IPS-20b (cell line): ENCODE results near the gene EPB41L5.
"Not testable (repeated sequence)": the region's sequence is repeated elsewhere in the genome, so short reads cannot be mapped to it uniquely, and the experiment has no call there.

Source experiments
- H3K27ac ChIP-seq: one replicate; pipeline ENCODE4 v1.5.1; 2013; ENCODE audit warnings: low read length
- H3K27me3 ChIP-seq: 2 replicates; pipeline ENCODE4 v1.6.1; 2013; ENCODE audit warnings: mild to moderate bottlenecking, low read length, inconsistent platforms; ENCODE audit not compliant: insufficient read depth
- H3K36me3 ChIP-seq: 2 replicates; pipeline ENCODE4 v1.6.1; 2013; ENCODE audit warnings: low read depth, mild to moderate bottlenecking, inconsistent platforms, low read length, moderate library complexity; ENCODE audit not compliant: insufficient read depth
- H3K4me1 ChIP-seq: 2 replicates; pipeline ENCODE4 v1.6.1; 2013; ENCODE audit warnings: mild to moderate bottlenecking, control low read depth, inconsistent platforms, low read length, moderate library complexity; ENCODE audit not compliant: insufficient read depth
- H3K4me3 ChIP-seq: 2 replicates; pipeline ENCODE4 v1.5.1; 2013; ENCODE audit warnings: mild to moderate bottlenecking, low read length, inconsistent platforms
- H3K9ac ChIP-seq: 2 replicates; pipeline ENCODE4 v1.6.1; 2013; ENCODE audit warnings: low read depth, mild to moderate bottlenecking, inconsistent platforms, low read length, moderate library complexity
- H3K9me3 ChIP-seq: 2 replicates; pipeline ENCODE4 v1.6.1; 2013; ENCODE audit warnings: mild to moderate bottlenecking, low read depth, low read length, inconsistent platforms; ENCODE audit not compliant: insufficient read depth

EPB41L5 gene

GRCh38 chr2:120132190-120132589 lies 119.3 kb downstream of the EPB41L5 start:
- Histone ChIP-seq H3K27me3 (no peaks in the 10 kb centered on the region), H3K36me3 (peaks cover 28% of the 10 kb centered on the region), H3K27ac (no peak overlapping the region), H3K4me3 (no peak overlapping the region), H3K9me3 (no peaks in the 10 kb centered on the region), H3K9ac (no peak overlapping the region), H3K4me1 (peaks cover 5% of the 10 kb centered on the region; the same call in 1 of the 2 replicates)

DNA sequence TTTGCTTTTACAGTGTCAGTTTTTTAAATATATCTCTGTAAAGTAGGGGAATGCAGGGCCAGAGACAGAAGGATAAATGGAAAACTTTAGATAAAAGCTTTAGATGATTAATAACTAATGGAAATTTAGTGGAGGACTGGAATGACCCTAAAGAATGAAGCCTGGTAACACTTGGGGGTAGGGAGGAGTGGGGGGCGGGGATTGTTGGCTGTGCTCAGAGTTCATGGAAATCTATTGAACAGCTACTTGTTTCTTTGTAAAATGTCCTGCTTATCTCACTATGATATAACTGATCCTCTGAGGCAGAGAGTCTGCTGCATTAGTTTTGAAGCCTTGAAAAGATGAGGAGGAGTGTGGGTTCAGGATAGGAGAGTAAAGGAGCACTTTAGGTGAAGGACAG lies 119.8 kb downstream of the EPB41L5 start:
- Histone ChIP-seq H3K9ac (no peak overlapping the region), H3K4me3 (no peak overlapping the region), H3K27me3 (no peaks in the 10 kb centered on the region), H3K9me3 (no peaks in the 10 kb centered on the region), H3K27ac (no peak overlapping the region), H3K36me3 (peaks cover 26% of the 10 kb centered on the region), H3K4me1 (peaks cover 5% of the 10 kb centered on the region; the same call in 1 of the 2 replicates)

- Histone ChIP-seq H3K27me3 (no peaks in the 10 kb centered on the region), H3K4me1 (peaks cover 5% of the 10 kb centered on the region; the same call in 1 of the 2 replicates), H3K4me3 (no peak overlapping the region), H3K36me3 (peaks cover 24% of the 10 kb centered on the region), H3K9me3 (no peaks in the 10 kb centered on the region), H3K9ac (no peak overlapping the region), H3K27ac (no peak overlapping the region)
Measured at GRCh38 chr2:120133572-120134244, 120.8 kb downstream of the EPB41L5 start.

- Histone ChIP-seq H3K9me3 (no peaks in the 10 kb centered on the region), H3K27ac (no peak overlapping the region), H3K4me3 (no peak overlapping the region), H3K9ac (no peak overlapping the region), H3K4me1 (peaks cover 5% of the 10 kb centered on the region; the same call in 1 of the 2 replicates), H3K27me3 (no peaks in the 10 kb centered on the region), H3K36me3 (peaks cover 24% of the 10 kb centered on the region)
Measured at GRCh38 chr2:120134263-120134662, 121.4 kb downstream of the EPB41L5 start.

GRCh38 chr2:120135013-120135412 lies 122.1 kb downstream of the EPB41L5 start:
- not testable (repeated sequence) for H3K27ac ChIP-seq, H3K4me3 ChIP-seq, H3K9ac ChIP-seq, H3K4me1 ChIP-seq, H3K27me3 ChIP-seq, H3K9me3 ChIP-seq
- H3K36me3 ChIP-seq, result peaks cover 24% of the 10 kb centered on the region

- no peaks in the 10 kb centered on the region for H3K27me3 ChIP-seq
- H3K27ac ChIP-seq, result no peak overlapping the region
- no peak overlapping the region for H3K9ac ChIP-seq
- H3K4me3 ChIP-seq, result no peak overlapping the region
- no peaks in the 10 kb centered on the region for H3K9me3 ChIP-seq
- H3K4me1 ChIP-seq, result no peaks in the 10 kb centered on the region
- no peaks in the 10 kb centered on the region; the same call in 1 of the 2 replicates for H3K36me3 ChIP-seq
Measured at GRCh38 chr2:120140866-120141265, 128.0 kb downstream of the EPB41L5 start.

- Histone ChIP-seq H3K27ac (no peak overlapping the region), H3K36me3 (peaks cover 3% of the 10 kb centered on the region; the same call in 1 of the 2 replicates), H3K9me3 (no peaks in the 10 kb centered on the region), H3K4me3 (no peak overlapping the region), H3K4me1 (no peaks in the 10 kb centered on the region), H3K9ac (no peak overlapping the region), H3K27me3 (no peaks in the 10 kb centered on the region)
Measured at GRCh38 chr2:120141300-120142069, 128.6 kb downstream of the EPB41L5 start.

DNA sequence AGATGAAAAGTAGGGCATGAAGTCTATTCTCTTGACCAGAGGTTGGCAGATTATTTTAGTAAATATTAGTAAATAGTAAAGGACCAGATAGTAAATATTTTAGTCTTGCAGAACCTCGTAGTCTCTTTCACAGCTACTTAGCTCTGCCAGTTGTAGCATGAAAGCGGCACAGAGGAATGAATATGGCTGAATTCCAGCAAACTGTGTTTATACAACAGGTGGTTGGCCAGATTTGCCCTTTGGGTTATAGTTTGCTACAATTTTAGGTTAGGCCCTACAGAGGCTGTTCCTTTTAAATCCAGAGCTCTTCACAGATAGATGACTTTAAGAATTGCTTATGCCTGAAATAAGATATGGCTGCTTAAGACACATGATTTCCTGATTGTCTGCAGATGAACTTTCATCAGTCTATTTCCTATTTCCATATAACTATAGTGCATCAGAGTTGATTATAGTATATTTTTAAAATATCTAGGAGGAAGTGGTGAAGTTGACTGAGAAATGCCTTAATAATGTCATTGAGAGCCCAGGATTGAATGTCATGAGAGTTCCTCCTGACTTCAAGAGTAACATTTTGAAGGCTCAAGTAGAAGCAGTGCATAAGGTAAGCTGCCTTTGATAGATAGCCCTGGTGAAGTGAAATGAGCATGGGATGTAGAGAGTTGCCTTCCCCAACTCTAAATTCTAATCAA lies 129.8 kb downstream of the EPB41L5 start:
- Histone ChIP-seq H3K27ac (no peak overlapping the region), H3K4me3 (no peak overlapping the region), H3K27me3 (no peaks in the 10 kb centered on the region), H3K36me3 (peaks cover 7% of the 10 kb centered on the region; the same call in 1 of the 2 replicates), H3K4me1 (no peaks in the 10 kb centered on the region), H3K9ac (no peak overlapping the region), H3K9me3 (no peaks in the 10 kb centered on the region)

- Histone ChIP-seq H3K4me3 (no peak overlapping the region), H3K27ac (no peak overlapping the region), H3K36me3 (peaks cover 27% of the 10 kb centered on the region), H3K9me3 (peaks cover 16% of the 10 kb centered on the region), H3K4me1 (no peaks in the 10 kb centered on the region), H3K27me3 (no peaks in the 10 kb centered on the region), H3K9ac (no peak overlapping the region)
Measured at GRCh38 chr2:120148229-120148628, 135.4 kb downstream of the EPB41L5 start.

- Histone ChIP-seq H3K27ac (no peak overlapping the region), H3K36me3 (peaks cover 27% of the 10 kb centered on the region), H3K4me1 (no peaks in the 10 kb centered on the region), H3K27me3 (no peaks in the 10 kb centered on the region), H3K9me3 (peaks cover 16% of the 10 kb centered on the region), H3K9ac (no peak overlapping the region), H3K4me3 (no peak overlapping the region)
Measured at GRCh38 chr2:120148669-120149068, 135.8 kb downstream of the EPB41L5 start.

GRCh38 chr2:120149406-120149805 lies 136.5 kb downstream of the EPB41L5 start:
- Histone ChIP-seq H3K4me1 (no peaks in the 10 kb centered on the region), H3K36me3 (peaks cover 27% of the 10 kb centered on the region), H3K4me3 (no peak overlapping the region), H3K9me3 (peaks cover 16% of the 10 kb centered on the region), H3K9ac (no peak overlapping the region), H3K27ac (no peak overlapping the region), H3K27me3 (no peaks in the 10 kb centered on the region)
